Fibroblast of the conjunctiva (primary cell): ENCODE results near the gene PDGFC.

Experiments
- DNase-seq: peaks from one replicate; pipeline ENCODE4 v3.0.0-alpha.2; 2010; ENCODE audit warnings: low read depth

Gene PDGFC

GRCh38 chr4:156746111-156746510 lies 225.5 kb downstream of the PDGFC start:
- DNase-seq = no peak

GRCh38 chr4:156738766-156739165 lies 232.8 kb downstream of the PDGFC start:
- DNase-seq = no peak

- no peak for DNase-seq
These were observed 236.4 kb downstream of the PDGFC start for GRCh38 chr4:156734965-156735895.

- no peak for DNase-seq
These were observed 238.0 kb downstream of the PDGFC start for GRCh38 chr4:156733582-156733981.

- DNase-seq = no peak
These were observed 239.0 kb downstream of the PDGFC start for GRCh38 chr4:156732634-156733033.

GRCh38 chr4:156729416-156729815 lies 242.2 kb downstream of the PDGFC start:
- DNase-seq = no peak

GRCh38 chr4:156725257-156725656 lies 246.3 kb downstream of the PDGFC start:
- DNase-seq = no peak

- DNase-seq = no peak
These were observed 247.5 kb downstream of the PDGFC start for GRCh38 chr4:156723951-156724668.

- DNase-seq = no peak
These were observed 253.4 kb downstream of the PDGFC start for GRCh38 chr4:156718226-156718625.

- DNase-seq = no peak
These were observed 260.4 kb downstream of the PDGFC start for GRCh38 chr4:156711193-156711590.
